Suprapubic skin (tissue), 4 donors: Measurements from ENCODE around the gene OR5B17. TPM values are rescaled to one million over a fixed set of nuclear protein-coding genes. Genes with fewer than 3 reads are reported as not detected.
"Not testable (repeated sequence)": the region's sequence is repeated elsewhere in the genome, so short reads cannot be mapped to it uniquely, and the experiment has no call there.

ENCODE experiments used
- DNase-seq, 2 donors: peaks; one replicate each; pipeline ENCODE4 v3.0.0-alpha.2; 2019; ENCODE audit warnings: low spot score in 2 of 2
- H3K27ac ChIP-seq: fragments of 200-600 bp; sonication (generic); one replicate; pipeline ENCODE4 v1.5.1; 2019
- H3K27me3 ChIP-seq: fragments of 200-600 bp; sonication (generic); one replicate; pipeline ENCODE4 v1.5.1; 2019
- H3K36me3 ChIP-seq: fragments of 200-600 bp; sonication (generic); one replicate; pipeline ENCODE4 v1.5.1; 2019
- H3K4me1 ChIP-seq: fragments of 200-600 bp; sonication (generic); one replicate; pipeline ENCODE4 v1.5.1; 2019
- H3K4me3 ChIP-seq: fragments of 200-600 bp; sonication (generic); one replicate; pipeline ENCODE4 v1.5.1; 2019; ENCODE audit warnings: mild to moderate bottlenecking
- H3K9me3 ChIP-seq: fragments of 200-600 bp; sonication (generic); one replicate; pipeline ENCODE4 v1.5.1; 2019
- CTCF ChIP-seq, 2 donors: fragments of 200-600 bp in 1 of 2; fragments of 450-650 bp in 1 of 2; sonication (generic) in 1 of 2; IDR thresholded peaks; one replicate each; pipeline ENCODE4 v1.5.1; 2016 to 2019; ENCODE audit warnings: antibody characterized with exemption in 2 of 2, mild to moderate bottlenecking in 1 of 2, moderate library complexity in 1 of 2
- EP300 ChIP-seq: sonication (generic); formaldehyde crosslinking; IDR thresholded peaks from one replicate; pipeline ENCODE4 v1.6.1; 2017; ENCODE audit warnings: antibody characterized with exemption
- POLR2A ChIP-seq, 2 donors: fragments of 450-650 bp; IDR thresholded peaks; one replicate each; pipeline ENCODE4 v1.6.1; 2017; ENCODE audit warnings: antibody characterized with exemption in 2 of 2, mild to moderate bottlenecking in 2 of 2, moderate library complexity in 2 of 2
- POLR2AphosphoS5 ChIP-seq, 3 donors: sonication (generic); formaldehyde crosslinking; IDR thresholded peaks; one replicate each; pipeline ENCODE4 v1.6.1; 2017; ENCODE audit warnings: antibody characterized with exemption in 3 of 3
- WGBS: methylation state at CpG from one replicate; pipeline ENCODE4 v1.1.5; 2018; 5-methylcytosine and 5-hydroxymethylcytosine counted together
- total RNA-seq, 4 donors: library from RNA; depleted of rRNA; stranded (reverse); fragments of >200 nt; gene quantifications; one replicate each; pipeline ENCODE4 v1.1.0, GENCODE V29; 2016

OR5B17 gene
- total RNA-seq, result not detected

- no peaks in the 10 kb centered on the region for H3K27me3 ChIP-seq
- TF ChIP-seq POLR2AphosphoS5 (IDR thresholded peaks at IDR 0.05), result no peak
- no peak for TF ChIP-seq POLR2A (IDR thresholded peaks at IDR 0.05)
- no peak for TF ChIP-seq EP300
- no peak for TF ChIP-seq CTCF (IDR thresholded peaks at IDR 0.05)
- no peaks in the 10 kb centered on the region for H3K9me3 ChIP-seq
- H3K4me1 ChIP-seq, result no peaks in the 10 kb centered on the region
- no peak within 1 kb of the TSS for H3K4me3 ChIP-seq
- WGBS, result 53% methylated on average over 1 of the region's 1 CpG
- no peak for DNase-seq
- no peaks in the 10 kb centered on the region for H3K36me3 ChIP-seq
- no peak within 1 kb of the TSS for H3K27ac ChIP-seq
Measured at GRCh38 chr11:58358969-58359368, at the start of gene OR5B17. Gene OR5B17 (minus strand): TSS chr11:58359069. CDS start chr11:58359069, 0 bp downstream.

- DNase-seq, result no peak
- no peaks in the 10 kb centered on the region for H3K4me1 ChIP-seq
- no peak within 1 kb of the TSS for H3K27ac ChIP-seq
- H3K9me3 ChIP-seq, result peaks cover 10% of the 10 kb centered on the region
- 84% methylated on average over 1 of the region's 1 CpG for WGBS
- H3K27me3 ChIP-seq, result no peaks in the 10 kb centered on the region
- H3K36me3 ChIP-seq, result no peaks in the 10 kb centered on the region
- TF ChIP-seq EP300, result no peak
- TF ChIP-seq POLR2AphosphoS5 (IDR thresholded peaks at IDR 0.05), result no peak
- no peak for TF ChIP-seq POLR2A (IDR thresholded peaks at IDR 0.05)
- no peak for TF ChIP-seq CTCF (IDR thresholded peaks at IDR 0.05)
- no peak within 1 kb of the TSS for H3K4me3 ChIP-seq
Measured at GRCh38 chr11:58406774-58407173, 47.9 kb upstream of the OR5B17 start, which contains the start of gene OR5B3. Gene OR5B3 (minus strand): TSS chr11:58406874. CDS start chr11:58403409, 3,465 bp downstream.

GRCh38 chr11:58399622-58400021 lies 40.8 kb upstream of the OR5B17 start:
- H3K36me3 ChIP-seq, H3K4me3 ChIP-seq, H3K27me3 ChIP-seq, DNase-seq, H3K4me1 ChIP-seq, H3K27ac ChIP-seq, H3K9me3 ChIP-seq: not testable (repeated sequence)
- 60% methylated on average over 1 of the region's 2 CpGs for WGBS

- Histone ChIP-seq H3K36me3 (no peaks in the 10 kb centered on the region), H3K4me3 (no peak overlapping the region), H3K27ac (no peak overlapping the region), H3K4me1 (no peaks in the 10 kb centered on the region), H3K27me3 (no peaks in the 10 kb centered on the region), H3K9me3 (peaks cover 4% of the 10 kb centered on the region)
- WGBS, result 62% methylated on average over 2 of the region's 2 CpGs
- DNase-seq, result no peak
- TF ChIP-seq CTCF (IDR thresholded peaks at IDR 0.05) (no peak), POLR2AphosphoS5 (IDR thresholded peaks at IDR 0.05) (no peak), EP300 (no peak), POLR2A (IDR thresholded peaks at IDR 0.05) (no peak)
Measured at GRCh38 chr11:58395581-58395980, 36.7 kb upstream of the OR5B17 start.

GRCh38 chr11:58394195-58394594 lies 35.3 kb upstream of the OR5B17 start:
- H3K36me3 ChIP-seq, result no peaks in the 10 kb centered on the region
- H3K4me1 ChIP-seq, result no peaks in the 10 kb centered on the region
- no peak overlapping the region for H3K4me3 ChIP-seq
- no peak for TF ChIP-seq POLR2AphosphoS5 (IDR thresholded peaks at IDR 0.05)
- no peak for TF ChIP-seq POLR2A (IDR thresholded peaks at IDR 0.05)
- TF ChIP-seq EP300, result no peak
- no peak for TF ChIP-seq CTCF (IDR thresholded peaks at IDR 0.05)
- peaks cover 4% of the 10 kb centered on the region for H3K9me3 ChIP-seq
- no peak for DNase-seq
- no peak overlapping the region for H3K27ac ChIP-seq
- H3K27me3 ChIP-seq, result no peaks in the 10 kb centered on the region

GRCh38 chr11:58392746-58393145 lies 33.9 kb upstream of the OR5B17 start:
- Histone ChIP-seq H3K27ac (no peak overlapping the region), H3K27me3 (no peaks in the 10 kb centered on the region), H3K36me3 (no peaks in the 10 kb centered on the region), H3K4me1 (no peaks in the 10 kb centered on the region), H3K4me3 (no peak overlapping the region), H3K9me3 (peaks cover 4% of the 10 kb centered on the region)
- WGBS, result 30% methylated on average over 1 of the region's 1 CpG
- TF ChIP-seq EP300, result no peak
- no peak for TF ChIP-seq POLR2AphosphoS5 (IDR thresholded peaks at IDR 0.05)
- TF ChIP-seq CTCF (IDR thresholded peaks at IDR 0.05), result no peak
- TF ChIP-seq POLR2A (IDR thresholded peaks at IDR 0.05), result no peak
- DNase-seq, result no peak
